H4 (cell line): ENCODE results near the gene TXNRD1. TPM values are rescaled to one million over a fixed set of nuclear protein-coding genes. Genes with fewer than 3 reads are reported as not detected.
"Not testable (repeated sequence)": the region's sequence is repeated elsewhere in the genome, so short reads cannot be mapped to it uniquely, and the experiment has no call there.

Experiments used
- DNase-seq: peaks from one replicate; pipeline ENCODE4 v3.0.0-alpha.2; 2015; ENCODE audit warnings: low spot score
- total RNA-seq: library from RNA; depleted of rRNA; stranded (reverse); fragments of >200 nt; shearing (Covaris generic); gene quantifications from 2 replicates; pipeline ENCODE4 v1.2.3, GENCODE V29; 2014

The TXNRD1 gene
- total RNA-seq, 1 experiment from 2014 or later = 701 TPM

DNA sequence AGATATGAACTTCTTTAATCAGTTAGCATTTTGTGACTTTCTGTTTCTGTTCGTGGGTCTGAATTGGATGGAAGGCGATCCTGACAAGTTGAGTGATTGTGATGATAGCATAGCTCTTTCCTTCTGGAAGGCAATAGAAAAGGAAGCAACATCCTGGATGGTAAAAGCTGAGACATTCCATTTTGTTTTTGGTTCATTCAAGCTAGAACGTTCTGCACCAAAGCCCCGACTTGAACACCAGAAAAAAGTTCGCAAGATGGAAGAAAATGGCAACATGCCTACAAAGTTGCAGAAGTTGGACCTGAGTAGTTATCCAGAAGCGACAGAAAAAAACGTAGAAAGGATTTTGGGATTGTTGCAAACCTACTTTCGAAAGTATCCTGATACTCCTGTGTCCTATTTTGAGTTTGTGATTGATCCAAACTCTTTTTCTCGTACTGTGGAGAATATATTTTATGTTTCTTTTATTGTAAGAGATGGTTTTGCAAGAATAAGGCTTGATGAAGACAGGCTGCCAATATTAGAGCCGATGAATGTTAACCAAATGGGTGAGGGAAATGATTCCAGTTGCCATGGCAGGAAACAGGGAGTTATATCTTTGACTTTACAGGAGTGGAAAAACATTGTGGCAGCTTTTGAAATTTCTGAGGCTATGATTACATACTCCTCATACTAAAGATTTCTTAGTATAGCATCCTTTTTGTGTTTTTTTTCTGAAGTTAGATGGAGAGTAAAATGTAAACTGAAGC lies 88.9 kb downstream of the TXNRD1 start:
- no peak for DNase-seq

DNA sequence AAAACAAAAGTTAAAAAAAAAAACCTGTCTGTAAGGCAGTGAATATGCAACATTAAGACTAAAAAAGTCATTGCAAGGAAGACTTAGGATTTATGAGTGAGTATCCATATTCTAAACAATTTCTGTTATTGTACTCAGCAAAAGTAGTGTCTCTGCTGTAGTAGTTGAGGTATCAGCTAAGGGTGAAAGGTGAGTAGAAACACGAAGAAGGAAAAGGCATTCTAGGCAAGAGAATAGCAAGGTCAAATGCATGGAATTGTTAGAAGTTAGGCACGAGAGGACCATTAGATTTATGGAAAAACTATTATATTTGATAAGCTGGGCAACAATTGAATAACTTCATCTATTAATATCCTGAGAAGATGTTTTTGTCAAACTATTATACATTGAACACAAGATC lies 89.8 kb downstream of the TXNRD1 start:
- no peak for DNase-seq

DNA sequence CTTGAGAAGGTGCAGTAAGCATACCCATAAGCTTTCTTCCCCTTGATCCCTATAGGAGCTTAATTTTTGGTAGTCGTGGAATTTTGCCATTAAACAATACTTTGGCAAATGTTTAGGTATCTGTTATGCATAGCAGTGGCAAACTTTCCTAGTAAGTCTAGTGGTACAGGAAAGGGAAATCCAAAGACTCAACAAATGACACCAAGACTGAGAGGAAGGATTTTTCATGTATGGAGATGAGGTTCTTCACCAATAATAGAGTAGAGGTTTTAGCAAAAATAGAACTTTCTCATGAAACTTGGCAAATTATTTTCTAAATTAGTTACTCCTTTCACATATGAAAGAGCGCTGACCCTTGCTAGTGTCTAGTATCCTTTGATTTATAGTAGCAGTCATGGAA lies 90.8 kb downstream of the TXNRD1 start:
- no peak for DNase-seq

DNA sequence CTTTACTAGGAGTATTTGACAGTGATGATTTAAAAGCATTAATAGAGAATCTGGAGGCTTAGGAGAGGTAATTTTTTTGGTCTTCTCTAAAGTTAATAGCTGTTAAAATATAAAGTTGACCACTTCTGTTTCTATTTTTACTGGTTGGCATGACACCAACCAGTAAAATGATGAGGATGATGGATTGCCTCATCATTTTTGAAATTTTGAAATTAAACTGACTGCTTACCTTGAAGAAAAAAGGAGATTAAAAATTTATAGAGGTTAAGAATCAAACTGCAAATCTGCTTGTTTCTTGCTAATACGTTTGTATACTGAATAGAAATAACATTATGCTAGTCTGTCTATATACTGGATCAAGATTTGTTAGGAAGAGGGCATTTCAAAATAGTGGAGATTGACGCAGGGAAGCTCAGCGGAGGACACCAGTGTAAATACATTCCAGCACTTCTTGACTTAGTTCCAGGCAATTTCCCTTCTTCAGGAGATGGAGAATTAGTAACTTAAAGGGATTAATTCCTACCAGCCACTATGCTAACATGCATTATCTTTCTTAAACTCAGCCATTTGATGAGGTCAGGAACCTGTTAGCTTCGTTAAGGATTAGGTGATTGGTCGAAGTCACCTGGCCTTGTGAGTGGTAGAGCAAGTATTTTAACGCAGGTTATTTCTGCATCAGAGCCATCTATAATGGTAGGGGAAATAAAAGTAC lies 91.5 kb downstream of the TXNRD1 start:
- DNase-seq = no peak

DNA sequence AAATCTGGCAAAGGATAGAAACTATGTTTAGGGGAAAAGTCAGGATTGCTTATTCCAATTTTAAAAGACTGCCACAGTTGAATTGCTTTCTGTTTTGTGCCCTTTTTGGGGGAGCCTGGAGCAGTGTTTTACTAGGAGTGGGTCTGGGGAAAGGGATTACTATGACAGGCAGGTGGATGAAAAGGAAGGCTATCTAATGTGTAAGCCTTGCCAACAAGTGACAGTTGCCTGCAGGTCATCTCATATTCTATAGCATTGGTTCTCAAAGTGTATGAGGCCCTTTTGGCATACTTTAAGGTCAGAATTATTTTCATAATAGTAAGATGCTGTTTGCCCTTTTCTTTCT lies 92.0 kb downstream of the TXNRD1 start:
- no peak for DNase-seq

DNA sequence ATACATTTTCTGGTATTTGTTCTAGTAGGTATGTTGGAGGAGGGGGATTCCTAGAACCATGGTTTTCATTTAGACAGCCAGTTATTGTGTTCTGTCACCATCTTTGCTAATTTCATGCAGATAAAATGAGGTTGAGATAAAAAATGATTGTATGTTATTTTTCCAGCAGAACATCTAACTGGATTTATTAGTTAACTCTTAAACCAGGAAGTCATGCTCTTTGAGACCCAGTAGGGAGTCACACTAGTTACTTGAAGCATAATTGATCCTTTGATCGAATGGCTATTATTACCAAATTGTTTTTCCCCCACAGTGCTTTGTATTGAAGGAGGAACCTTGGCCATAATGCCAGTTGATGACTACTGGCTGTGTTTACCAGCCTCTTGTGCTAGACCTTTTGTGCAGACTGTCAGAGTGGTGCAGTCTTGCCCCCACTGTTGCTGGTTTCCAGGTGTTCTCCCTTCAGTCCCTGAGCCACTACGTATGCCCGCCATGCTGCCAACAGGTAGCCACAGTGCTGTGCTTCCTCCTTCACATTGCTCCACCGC lies 93.9 kb downstream of the TXNRD1 start:
- no peak for DNase-seq

DNA sequence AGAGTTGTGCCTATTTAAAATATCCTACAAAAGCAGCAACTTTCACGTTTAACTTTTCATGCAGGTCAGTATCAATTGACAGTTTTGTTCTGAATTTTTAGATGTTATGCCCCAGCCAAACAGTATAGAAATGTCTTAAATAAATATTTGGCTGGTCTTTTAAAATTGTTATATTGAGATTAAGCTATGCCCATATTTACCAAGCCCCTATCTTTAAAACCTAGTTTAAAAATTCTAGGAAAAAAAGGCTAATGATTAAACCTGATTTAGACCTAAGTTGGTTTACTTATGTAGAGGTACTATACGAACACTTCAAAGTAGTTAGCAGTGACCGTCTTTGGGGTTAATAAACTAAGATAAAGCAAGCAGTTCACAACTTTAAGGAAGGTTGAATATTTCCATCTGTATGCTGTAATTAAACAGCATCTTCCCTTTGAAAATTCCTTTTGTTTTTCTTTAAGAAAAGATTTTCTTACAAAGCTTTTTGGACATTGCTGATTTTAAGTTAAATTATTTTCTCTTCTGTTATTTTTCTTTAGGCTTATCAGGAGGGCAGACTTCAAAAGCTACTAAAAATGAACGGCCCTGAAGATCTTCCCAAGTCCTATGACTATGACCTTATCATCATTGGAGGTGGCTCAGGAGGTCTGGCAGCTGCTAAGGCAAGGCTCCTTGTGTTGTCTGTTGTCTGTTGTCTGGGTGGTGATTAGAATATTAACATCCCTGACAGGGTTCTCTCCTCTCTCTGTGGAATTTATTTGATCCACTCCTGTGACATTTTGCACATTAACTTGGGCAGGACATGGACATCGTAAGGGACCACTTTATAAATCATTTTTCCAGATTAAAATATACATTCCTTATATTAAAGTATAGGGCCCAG lies 95.4 kb downstream of the TXNRD1 start:
- DNase-seq = no peak

DNA sequence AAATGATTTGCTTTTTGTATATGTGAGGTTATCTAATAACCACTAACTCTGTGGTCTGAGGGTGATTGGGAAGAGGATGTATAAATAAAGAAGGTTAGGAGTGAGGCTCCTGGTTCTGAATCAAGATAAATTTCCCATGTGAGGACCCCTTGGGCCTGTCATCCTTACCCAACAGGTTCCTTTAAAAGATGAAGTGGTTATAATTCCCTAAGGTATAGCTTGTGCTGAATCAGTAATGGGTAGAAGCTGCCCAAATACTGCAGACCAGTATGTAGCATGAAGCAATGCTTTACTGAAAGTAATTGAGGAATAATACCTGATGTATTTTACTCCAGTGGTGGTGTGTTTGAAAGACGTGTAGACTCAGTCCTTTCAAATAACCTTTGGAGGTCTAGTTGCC lies 96.6 kb downstream of the TXNRD1 start:
- DNase-seq = no peak

DNA sequence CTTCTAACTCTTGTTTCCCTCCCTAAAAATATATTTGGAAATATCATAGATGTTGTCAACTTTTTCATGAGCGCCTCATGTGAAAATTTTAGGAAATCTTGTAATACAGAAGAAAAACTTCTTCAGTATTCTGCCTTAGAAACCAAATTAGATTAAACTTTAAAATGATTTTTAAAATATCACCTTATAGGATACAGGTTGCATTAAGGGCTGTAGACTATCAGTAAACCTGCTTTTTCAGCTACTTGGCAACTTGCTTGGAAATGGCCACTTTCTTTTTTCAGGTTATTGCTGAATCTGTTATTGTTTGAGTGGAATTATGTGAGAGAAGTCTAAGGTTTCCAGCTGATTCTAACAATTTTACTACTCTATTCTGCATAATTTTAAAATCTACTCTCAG lies 97.1 kb downstream of the TXNRD1 start:
- no peak for DNase-seq

DNA sequence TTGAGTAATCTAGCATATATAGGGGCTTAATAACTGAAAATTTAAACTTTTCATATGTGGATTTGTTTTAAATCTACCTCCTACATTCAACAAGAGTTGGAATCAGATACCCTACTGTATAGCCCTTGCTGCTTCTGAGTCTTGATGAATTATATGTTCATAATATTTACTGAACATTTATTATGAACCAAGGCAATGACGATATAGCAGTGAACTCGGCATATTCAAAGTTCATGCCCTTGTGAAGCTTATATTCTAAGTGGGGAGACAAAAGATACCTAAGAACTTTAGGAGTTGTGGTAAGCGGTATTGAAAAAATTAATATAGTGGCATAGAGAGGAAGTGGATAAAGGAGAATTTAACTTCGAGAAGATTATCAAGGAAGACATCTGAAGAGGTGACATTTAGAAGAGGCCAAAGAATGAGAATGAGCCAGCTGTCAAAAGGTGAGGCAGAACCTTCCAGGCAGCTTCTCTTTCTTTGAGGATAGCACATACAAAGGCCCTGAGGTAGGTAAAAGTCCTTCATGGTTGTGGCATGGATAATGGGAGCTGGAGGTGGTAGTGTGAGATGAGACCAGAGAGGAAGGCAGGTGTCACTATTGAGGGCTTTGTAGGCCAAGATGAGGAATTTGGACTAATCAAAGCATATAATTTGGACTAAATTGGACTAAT lies 98.1 kb downstream of the TXNRD1 start:
- no peak for DNase-seq

DNA sequence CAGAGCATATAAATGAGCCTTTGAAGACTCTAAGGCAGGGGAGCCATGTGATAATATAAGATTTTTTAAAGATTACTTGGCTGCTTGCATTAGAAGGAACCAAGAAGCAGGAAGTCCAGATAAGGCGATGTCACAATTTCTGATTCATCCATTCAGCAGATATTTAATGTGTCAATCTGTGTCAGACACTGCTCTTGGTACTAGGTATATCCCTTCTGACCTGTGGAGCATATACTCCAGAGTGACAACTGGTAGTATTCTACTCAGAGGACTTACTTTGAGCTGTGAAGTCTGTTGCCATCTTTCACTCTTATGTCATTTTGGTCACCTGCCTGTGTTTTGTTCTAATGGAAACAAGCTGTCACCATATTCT lies 98.6 kb downstream of the TXNRD1 start:
- no peak for DNase-seq

DNA sequence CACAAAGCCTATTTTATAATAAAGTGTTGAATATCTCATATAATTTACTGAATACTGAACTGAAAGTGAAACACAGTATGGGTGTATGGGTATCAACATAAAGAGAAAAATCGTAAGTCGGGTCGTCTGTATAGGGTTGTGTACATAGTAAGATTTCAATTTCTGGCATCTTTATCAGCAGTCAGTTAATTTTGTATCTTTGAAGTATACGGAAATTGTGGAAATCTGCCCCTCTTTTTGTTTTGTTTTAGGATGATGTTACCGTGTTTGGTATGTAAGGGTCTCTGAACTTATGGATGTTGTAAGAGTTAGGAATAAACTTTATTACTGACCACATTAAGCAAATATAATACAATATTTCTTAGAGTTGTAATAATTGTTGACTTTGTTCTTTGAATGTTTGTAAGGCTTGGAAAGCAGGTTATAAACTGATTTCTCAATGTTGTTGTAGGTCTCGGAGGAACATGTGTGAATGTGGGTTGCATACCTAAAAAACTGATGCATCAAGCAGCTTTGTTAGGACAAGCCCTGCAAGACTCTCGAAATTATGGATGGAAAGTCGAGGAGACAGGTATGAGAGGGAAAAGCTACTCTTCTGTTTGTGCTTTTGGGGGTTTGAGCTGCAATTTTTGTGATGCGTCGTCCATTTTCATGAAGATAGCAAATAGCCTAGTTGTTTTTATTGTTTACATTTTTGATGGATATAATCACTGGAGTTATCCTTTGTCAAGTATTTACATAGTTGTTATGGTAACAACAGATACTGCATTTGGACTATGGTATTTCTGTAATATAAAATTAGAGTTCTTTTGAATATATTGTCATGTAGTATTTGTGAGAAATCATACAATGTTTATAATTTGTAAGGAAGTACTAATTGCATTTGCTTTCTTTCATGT lies 100.0 kb downstream of the TXNRD1 start:
- no peak for DNase-seq

DNA sequence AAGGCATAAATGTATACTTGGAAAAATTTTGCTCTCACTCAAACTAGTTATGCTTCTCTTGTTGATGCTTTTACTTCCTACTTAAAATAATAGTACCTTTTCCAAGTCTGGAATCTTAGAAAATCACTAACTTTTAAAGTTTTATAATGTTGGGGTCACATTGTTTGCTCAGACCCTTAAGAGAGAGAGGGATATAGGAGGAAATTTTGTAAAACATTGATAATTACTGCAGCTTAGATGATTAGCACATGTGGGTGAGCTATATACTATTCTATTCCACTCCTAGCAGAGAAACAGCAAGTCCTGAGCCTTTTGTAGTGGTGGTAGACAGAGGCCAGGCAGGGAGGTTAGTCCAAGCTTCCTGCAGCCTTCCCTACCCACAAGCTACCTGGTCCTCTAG lies 101.4 kb downstream of the TXNRD1 start:
- no peak for DNase-seq

DNA sequence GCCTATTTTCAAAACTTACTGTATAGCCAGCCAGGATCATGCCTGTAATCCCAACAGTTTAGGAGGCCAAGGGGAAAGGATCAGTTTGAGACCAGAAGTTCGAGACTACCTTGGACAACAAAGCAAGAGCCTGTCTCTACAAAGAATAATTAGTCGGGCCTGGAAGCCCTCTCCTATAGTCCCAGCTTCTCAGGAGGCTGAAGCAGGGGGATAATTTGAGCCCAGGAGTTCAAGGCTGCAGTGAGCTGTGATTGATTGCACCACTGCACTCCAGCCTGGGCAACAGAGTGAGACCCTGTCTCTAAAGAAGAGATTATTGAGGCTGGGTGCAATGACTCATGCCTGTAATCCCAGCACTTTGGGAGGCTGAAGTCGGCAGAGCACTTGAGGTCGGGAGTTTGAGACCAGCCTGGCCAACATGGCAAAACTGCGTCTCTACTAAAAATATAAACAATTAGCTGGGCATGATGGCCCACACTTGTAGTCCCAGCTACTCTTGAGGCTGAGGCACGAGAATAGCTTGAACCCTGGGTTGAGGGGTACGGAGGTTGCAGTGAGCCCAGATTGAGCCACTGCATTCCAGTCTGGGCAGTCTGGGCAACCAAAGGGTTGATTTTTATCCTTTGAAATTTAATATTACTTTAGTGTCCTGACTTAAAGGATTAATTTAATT lies 102.1 kb downstream of the TXNRD1 start:
- DNase-seq = no peak

DNA sequence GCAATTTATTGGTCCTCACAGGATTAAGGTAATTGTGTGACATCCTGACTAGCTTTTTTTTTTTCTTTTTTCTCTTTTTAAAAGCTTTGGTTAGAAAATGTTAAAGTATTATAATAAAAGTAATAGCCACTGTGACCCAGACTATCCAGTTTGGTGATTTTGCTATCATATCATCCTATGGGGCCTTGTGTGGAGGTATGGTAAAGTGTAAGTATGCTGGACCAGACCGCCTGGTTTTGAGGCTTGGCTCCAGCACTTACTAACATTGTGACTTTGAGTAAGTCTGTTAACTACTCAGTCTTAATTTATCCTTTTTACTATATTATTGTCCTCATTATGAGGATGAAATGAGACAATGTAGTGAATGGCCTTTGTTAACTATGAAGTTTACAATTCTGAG lies 103.4 kb downstream of the TXNRD1 start:
- no peak for DNase-seq

DNA sequence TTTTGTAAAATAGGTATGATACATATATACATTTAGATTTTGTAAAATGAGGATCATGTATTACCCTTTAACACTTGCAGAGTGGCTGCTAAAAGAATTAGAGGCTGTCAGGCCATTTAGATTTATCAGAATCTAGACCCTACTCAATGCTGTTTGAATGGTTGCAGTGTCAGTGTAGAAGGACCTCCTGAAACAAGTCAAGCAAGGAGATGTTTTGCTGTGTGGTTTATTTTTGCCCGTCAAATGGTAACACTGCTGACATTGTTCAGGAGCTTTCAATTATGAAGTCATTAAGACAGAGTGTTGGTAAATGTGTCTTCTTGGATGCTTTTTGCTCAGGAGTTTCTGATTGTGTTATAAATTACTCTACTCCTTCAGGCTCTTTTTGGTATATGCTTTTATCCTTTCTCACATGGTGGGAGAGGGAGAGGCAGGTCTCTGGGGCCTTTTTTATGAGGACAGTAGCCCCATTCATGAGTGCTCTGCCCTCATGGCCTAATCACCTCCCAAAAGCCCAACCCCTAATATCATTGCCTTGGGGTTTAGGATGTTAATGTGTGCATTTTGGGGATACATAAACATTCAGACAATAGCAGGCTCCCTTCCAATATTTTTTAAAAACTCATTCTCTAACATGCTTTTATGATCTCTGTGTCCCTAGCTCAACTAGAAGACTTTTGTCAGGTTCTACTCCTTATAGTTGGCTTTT lies 104.5 kb downstream of the TXNRD1 start:
- DNase-seq = no peak

DNA sequence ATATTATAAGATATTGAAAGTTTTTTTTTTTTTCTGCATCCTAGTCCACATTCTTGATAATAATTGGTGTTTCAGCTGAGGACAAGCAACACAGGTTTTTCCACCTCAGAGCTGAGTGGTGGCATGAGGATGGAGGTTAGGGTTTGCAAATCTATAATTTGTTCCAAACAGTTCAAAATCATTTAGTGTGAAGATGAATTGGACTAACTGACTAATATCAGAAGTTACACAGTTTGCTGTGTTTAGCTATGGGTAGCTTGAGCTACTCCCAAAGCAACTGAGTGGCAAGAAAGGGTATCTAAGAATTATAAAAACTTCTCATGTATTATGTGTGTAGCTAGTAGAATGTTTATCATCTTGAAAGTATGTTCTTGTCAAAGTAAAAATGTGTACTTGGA lies 105.0 kb downstream of the TXNRD1 start:
- no peak for DNase-seq

DNA sequence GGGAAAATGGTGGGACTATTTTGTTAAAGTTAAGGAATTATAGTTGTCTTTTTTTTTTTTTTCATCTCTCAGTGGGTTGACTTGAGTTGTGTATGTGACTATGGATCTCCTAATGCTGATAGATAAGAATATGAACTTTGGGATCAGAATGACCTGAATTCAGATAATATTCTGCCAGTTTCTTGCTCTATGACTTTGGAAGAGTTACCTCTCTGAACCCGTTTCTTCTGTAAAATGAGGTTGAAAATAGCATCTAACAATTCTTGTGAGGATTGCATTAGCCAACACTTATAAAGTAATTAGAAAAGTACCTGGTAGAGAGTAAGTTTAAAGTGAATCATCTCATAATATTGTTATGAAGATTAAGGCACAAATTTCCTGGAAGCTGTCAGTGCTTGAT lies 106.4 kb downstream of the TXNRD1 start:
- no peak for DNase-seq

DNA sequence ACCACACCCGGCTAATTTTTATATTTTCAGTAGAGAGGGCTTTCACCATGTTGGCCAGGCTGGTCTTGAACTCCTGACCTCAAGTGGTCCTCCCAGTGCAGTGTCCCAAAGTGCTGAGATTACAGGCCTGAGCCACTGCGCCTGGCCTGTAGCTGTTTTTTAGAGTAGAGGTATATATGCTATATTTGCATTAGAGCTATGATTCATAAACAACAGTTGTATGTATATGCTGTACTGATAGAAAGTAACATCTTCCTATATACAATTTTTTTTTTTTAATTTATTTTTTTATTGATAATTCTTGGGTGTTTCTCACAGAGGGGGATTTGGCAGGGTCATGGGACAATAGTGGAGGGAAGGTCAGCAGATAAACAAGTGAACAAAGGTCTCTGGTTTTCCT lies 107.0 kb downstream of the TXNRD1 start:
- not testable (repeated sequence) for DNase-seq

DNA sequence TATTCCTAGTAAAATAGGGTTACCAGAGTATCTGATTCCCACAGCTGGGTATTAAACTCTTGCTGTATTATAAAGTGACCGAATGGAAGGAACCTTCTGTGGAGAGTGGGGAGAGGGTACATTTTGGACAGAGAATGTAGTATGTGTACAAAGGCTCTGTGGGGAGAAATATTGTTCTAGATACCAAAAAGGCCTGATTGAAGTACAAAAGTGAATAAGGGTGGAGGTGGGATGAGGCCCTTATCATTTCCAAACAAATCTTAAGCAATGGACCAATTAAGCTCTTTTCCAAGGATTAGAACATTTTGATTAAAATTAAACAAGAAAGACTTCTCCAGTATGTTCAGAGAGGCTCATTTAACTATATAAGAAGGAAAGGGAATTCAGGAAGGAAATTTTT lies 108.3 kb downstream of the TXNRD1 start:
- DNase-seq = no peak
